GM12878 (cell line): ENCODE results near the gene NAB1. TPM values are rescaled to one million over a fixed set of nuclear protein-coding genes. Genes with fewer than 3 reads are reported as not detected.

Experiments used
- ATAC-seq: fragments of 200-7000 bp; cut with Tn5 transposase; 3 replicates; pipeline ENCODE4 v1.9.1; 2020; ENCODE audit warnings: mild to moderate bottlenecking, moderate library complexity
- BruUV-seq: library from RNA; stranded (reverse); fragments of 400-500 nt; replicated peaks from 2 replicates; lab custom pipeline; 2021; lab: Mats Ljungman, UMichigan
- CTCF ChIA-PET: fragments of 300-600 bp; sonication (Branson Sonifier 250); formaldehyde crosslinking; extraction: SDS; loops from one replicate; lab custom pipeline; 2021; ENCODE audit warnings: inconsistent platforms; lab: Yijun Ruan, JAX
- POLR2A ChIA-PET: fragments of 350-600 bp; formaldehyde crosslinking; extraction: SDS; loops from one replicate; lab custom pipeline; 2021; ENCODE audit warnings: inconsistent platforms; lab: Charles Lee
- RAD21 ChIA-PET: fragments of 300-600 bp; sonication (Branson Sonifier 250); formaldehyde crosslinking; loops from one replicate; lab custom pipeline; 2023; ENCODE audit warnings: antibody characterized with exemption; ENCODE audit not compliant: unreplicated experiment; lab: Charles Lee
- SMC1A ChIA-PET: fragments of 300-600 bp; sonication (Branson Sonifier 250); formaldehyde crosslinking; loops from one replicate; lab custom pipeline; 2023; ENCODE audit not compliant: unreplicated experiment, uncharacterized antibody; lab: Charles Lee
- DNase-seq: peaks from one replicate; pipeline ENCODE4 v3.0.0-alpha.2; 2011; ENCODE audit warnings: low read depth, low spot score
- FAIRE-seq: peaks from 3 replicates; lab custom pipeline; 2011; peaks lifted over from hg19 to GRCh38; lab: Jason Lieb, UNC
- H2AFZ ChIP-seq: 2 replicates; pipeline ENCODE4 v1.6.0; 2011; ENCODE audit warnings: low read depth, low read length, control low read depth; ENCODE audit not compliant: control insufficient read depth
- H3K27ac ChIP-seq: 2 replicates; pipeline ENCODE4 v1.5.1; 2011; ENCODE audit warnings: control low read depth; ENCODE audit not compliant: control insufficient read depth, insufficient read depth
- H3K27me3 ChIP-seq, 2 experiments: replicated peaks in 1 of 2; 2 replicates each; pipeline versions ENCODE4 v1.6.0 to v1.6.1; 2011; ENCODE audit warnings: low read length in 1 of 2; ENCODE audit not compliant: control insufficient read depth in 2 of 2, insufficient read depth in 2 of 2
- H3K36me3 ChIP-seq, 2 experiments: 2 replicates each; pipeline ENCODE4 v1.5.1; 2011; ENCODE audit warnings: low read length in 1 of 2; ENCODE audit not compliant: control insufficient read depth in 2 of 2, insufficient read depth in 2 of 2
- H3K4me1 ChIP-seq: 2 replicates; pipeline ENCODE4 v1.6.1; 2011; ENCODE audit warnings: mild to moderate bottlenecking, low read length, moderate library complexity, mixed read lengths; ENCODE audit not compliant: control insufficient read depth, insufficient read depth
- H3K4me2 ChIP-seq: 2 replicates; pipeline ENCODE4 v1.6.0; 2011; ENCODE audit warnings: control low read depth; ENCODE audit not compliant: control insufficient read depth, insufficient read depth
- H3K4me3 ChIP-seq: fragments of 200-600 bp; sonication (generic); 2 replicates; pipeline ENCODE4 v1.5.1; 2016
- H3K79me2 ChIP-seq: 2 replicates; pipeline ENCODE4 v1.6.0; 2011; ENCODE audit warnings: low read length; ENCODE audit not compliant: control insufficient read depth, insufficient read depth
- H3K9ac ChIP-seq: 2 replicates; pipeline ENCODE4 v1.8.0; 2011; ENCODE audit warnings: low read length, control low read depth, mixed read lengths; ENCODE audit not compliant: control insufficient read depth, insufficient read depth
- H3K9me3 ChIP-seq: replicated peaks from 3 replicates; pipeline ENCODE4 v1.5.1; 2011; ENCODE audit warnings: mild to moderate bottlenecking, low read length; ENCODE audit not compliant: control insufficient read depth, insufficient read depth
- H4K20me1 ChIP-seq: 2 replicates; pipeline ENCODE4 v1.6.0; 2011; ENCODE audit not compliant: control insufficient read depth, insufficient read depth
- BCL3 ChIP-seq: IDR thresholded peaks from 2 replicates; pipeline ENCODE4 v1.6.1; 2011; ENCODE audit warnings: borderline replicate concordance, low read depth, mild to moderate bottlenecking, moderate library complexity, low read length; ENCODE audit not compliant: insufficient read depth, poor library complexity, severe bottlenecking
- BHLHE40 ChIP-seq, 2 experiments: fragments of 450-650 bp in 1 of 2; IDR thresholded peaks; 2 replicates each; pipeline ENCODE4 v1.6.1; 2011 to 2017; ENCODE audit warnings: low read depth in 2 of 2, borderline replicate concordance in 1 of 2, improper control_type of control experiment in 1 of 2, low read length in 1 of 2, mild to moderate bottlenecking in 1 of 2
- BMI1 ChIP-seq: fragments of 450-650 bp; IDR thresholded peaks from 2 replicates; pipeline ENCODE4 v1.6.1; 2016; ENCODE audit warnings: mild to moderate bottlenecking, moderate library complexity, borderline replicate concordance
- CHD1 ChIP-seq: IDR thresholded peaks from 2 replicates; pipeline ENCODE4 v1.6.1; 2012; ENCODE audit warnings: low read depth, low read length, improper control_type of control experiment
- CHD4 ChIP-seq: fragments of 200-600 bp; sonication (generic); IDR thresholded peaks from 2 replicates; pipeline ENCODE4 v1.6.1; 2016; ENCODE audit warnings: mild to moderate bottlenecking
- FOXK2 ChIP-seq: fragments of 450-650 bp; IDR thresholded peaks from 2 replicates; pipeline ENCODE4 v1.6.1; 2017; ENCODE audit warnings: mild to moderate bottlenecking, moderate library complexity
- HDAC6 ChIP-seq: fragments of 200-600 bp; sonication (generic); IDR thresholded peaks from one replicate; pipeline ENCODE4 v1.8.0; 2017; ENCODE audit warnings: antibody characterized with exemption; ENCODE audit not compliant: unreplicated experiment
- SREBF1 ChIP-seq: IDR thresholded peaks from 2 replicates; pipeline ENCODE4 v1.6.1; 2012; ENCODE audit warnings: mild to moderate bottlenecking, low read length
- STAT1 ChIP-seq: fragments of 450-650 bp; conservative IDR thresholded peaks from 2 replicates; pipeline ENCODE4 v1.6.1; 2014; ENCODE audit warnings: antibody characterized with exemption, mild to moderate bottlenecking
- WGBS: methylation state at CpG from one replicate; pipeline ENCODE4 v1.1.6; 2016; ENCODE audit warnings: low lambda C conversion rate; ENCODE audit not compliant: insufficient replicate concordance, insufficient coverage; ENCODE audit errors: missing lambda C conversion rate; 5-methylcytosine and 5-hydroxymethylcytosine counted together
- in situ Hi-C: fragments of 300-500 bp; cut with MboI; formaldehyde crosslinking; loops from 9 replicates; pipeline ENCODE4 v1.14.3; 2018; ENCODE audit warnings: mixed read lengths
- intact Hi-C: fragments of 100-400 bp; cut with micrococcal nuclease; formaldehyde crosslinking; loops from one replicate; pipeline ENCODE4 v1.14.2; 2022; ENCODE audit not compliant: unreplicated experiment
- polyA plus RNA-seq, 11 experiments: library from polyadenylated mRNA; depleted of rRNA in 4 of 11; unstranded in 6 of 11; stranded (reverse) in 5 of 11; fragments of >200 nt; fragmentation: Nextera tagmentation in 4 of 11; fragmentation: Illumina TruSeq in 1 of 11; extraction: Ambion mirVana in 4 of 11; extraction: Trizol in 1 of 11; gene quantifications; 1 replicate in 1 of 11; 2 replicates in 10 of 11; pipeline versions ENCODE4 v1.2.1 to v1.2.3, GENCODE V29; 2011 to 2016; ENCODE audit warnings: inconsistent platforms in 2 of 11, missing spikeins in 2 of 11, low read depth in 1 of 11
- total RNA-seq, 4 experiments: library from RNA; depleted of rRNA in 3 of 4; stranded (reverse); fragments of >200 nt in 3 of 4; fragmentation: Illumina TruSeq in 1 of 4; extraction: Trizol in 1 of 4; gene quantifications; 2 replicates each; pipeline versions ENCODE4 v1.2.1 to v1.2.3, GENCODE V29; 2013 to 2021
- TF ChIP-seq, protein P1 (sequence below): IDR thresholded peaks from 2 replicates; pipeline ENCODE4 v1.6.1; 2011; ENCODE audit warnings: low read depth, low read length, improper control_type of control experiment, borderline replicate concordance

The NAB1 gene
- total and polyA plus RNA-seq, 10 of the 15 experiments (the other 5 are each of a cell fraction or from before 2014, with no cell fraction given), result 4.5 to 39.6 (median 23.0) TPM

DNA sequence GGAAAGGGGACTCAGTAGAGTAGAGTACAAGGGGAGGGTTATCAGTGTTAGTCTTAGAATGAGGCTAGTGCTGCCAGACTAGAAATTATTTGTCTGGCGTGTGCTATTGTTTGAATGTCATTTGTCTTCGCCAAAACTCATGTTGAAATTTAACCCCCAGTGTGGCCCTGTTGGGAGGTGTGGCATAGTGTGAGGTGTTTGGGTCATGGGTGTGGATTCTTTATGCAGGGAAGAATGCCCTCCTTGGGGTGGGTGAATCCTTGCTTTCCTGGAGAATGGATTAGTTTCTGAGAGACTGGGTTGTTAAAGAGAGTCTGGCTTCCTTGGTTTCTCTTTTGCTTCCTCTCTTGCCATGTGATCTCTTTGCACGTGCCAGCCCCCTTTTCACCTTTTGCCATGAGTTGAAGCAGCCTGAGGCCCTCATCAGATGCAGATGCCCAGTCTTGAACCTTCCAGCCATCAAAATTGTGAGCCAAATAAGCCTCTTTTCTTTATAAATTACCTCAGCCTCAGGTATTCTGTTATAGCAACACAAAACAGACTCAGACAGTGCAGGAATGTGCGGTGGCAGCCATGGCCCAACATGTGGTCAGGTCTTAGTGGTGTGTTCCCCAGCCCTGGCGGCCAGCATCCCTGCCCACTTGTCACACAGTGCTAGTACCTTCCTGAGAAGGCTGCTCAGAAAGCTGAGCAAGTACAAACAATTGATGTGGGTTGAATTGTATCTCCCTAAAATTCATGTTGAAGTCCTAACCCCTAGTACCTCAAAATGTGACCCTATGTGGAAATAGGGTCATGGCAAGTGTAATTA is 48.4 kb upstream of the NAB1 start:
- TF ChIP-seq BHLHE40 (IDR thresholded peaks at IDR 0.05; ENCODE audit: borderline replicate concordance in 1 of 2, low read depth in 2 of 2, low read length in 1 of 2), result peak; percentile 24 to 69; a peak in 2 of 4 replicates
- no peak for TF ChIP-seq STAT1
- ATAC-seq (no peak), DNase-seq (no peak), FAIRE-seq (no peak)
- no peaks in the 10 kb centered on the region for H4K20me1 ChIP-seq
- whole genome bisulfite sequencing, result 71% methylated on average over 5 of the region's 5 CpGs
- H3K4me1 ChIP-seq, result peaks cover 3% of the 10 kb centered on the region
- in situ Hi-C loops (no loop called here), intact Hi-C loops (no loop called here)
- no peak overlapping the region for H3K9ac ChIP-seq
- ChIA-PET RAD21 (no interaction called here), SMC1A (interaction anchor here (1.0 kb wide), 1 partner anchor 12 kb away, joined by 3 read pairs; no protein-coding TSS in a partner anchor), CTCF (no interaction called here), POLR2A (interaction anchor here (1.0 kb wide), 1 partner anchor 9 kb away, joined by 3 read pairs; no protein-coding TSS in a partner anchor)
- no peaks in the 10 kb centered on the region for H3K36me3 ChIP-seq
- H3K4me2 ChIP-seq, result no peak overlapping the region
- no TSS peak for BruUV-seq
- no peaks in the 10 kb centered on the region for H3K27me3 ChIP-seq
- no peak overlapping the region for H3K27ac ChIP-seq
- H3K9me3 ChIP-seq, result no peaks in the 10 kb centered on the region
- H3K4me3 ChIP-seq, result no peak overlapping the region
- no peaks in the 10 kb centered on the region for H3K79me2 ChIP-seq
- no peak overlapping the region for H2AFZ ChIP-seq

GRCh38 chr2:190603374-190603773 is 45.5 kb upstream of the NAB1 start:
- no peaks in the 10 kb centered on the region for H4K20me1 ChIP-seq
- SMC1A ChIA-PET, result interaction anchor here (0.6 to 2.3 kb wide), 8 partner anchors 9 to 174 kb away, joined by 3 to 9 read pairs (median 3); no protein-coding TSS in a partner anchor
- no peak overlapping the region for H3K27ac ChIP-seq
- H3K4me3 ChIP-seq, result no peak overlapping the region
- no peaks in the 10 kb centered on the region for H3K27me3 ChIP-seq
- RAD21 ChIA-PET, result interaction anchor here (1.1 kb wide), 1 partner anchor 32 kb away, joined by 3 read pairs; no protein-coding TSS in a partner anchor
- DNase-seq (no peak), FAIRE-seq (no peak), ATAC-seq (no peak)
- H2AFZ ChIP-seq, result no peak overlapping the region
- no peaks in the 10 kb centered on the region for H3K79me2 ChIP-seq
- intact Hi-C loops, result loop anchor here (2.0 kb wide), 1 partner anchor 15 kb away; no protein-coding TSS in a partner anchor
- no peaks in the 10 kb centered on the region for H3K36me3 ChIP-seq
- no peaks in the 10 kb centered on the region for H3K9me3 ChIP-seq
- H3K4me1 ChIP-seq, result peaks cover 18% of the 10 kb centered on the region
- CTCF ChIA-PET, result interaction anchor here (1.3 to 2.2 kb wide), 2 partner anchors 10 to 32 kb away, joined by 3 to 8 read pairs; no protein-coding TSS in a partner anchor
- in situ Hi-C loops, result no loop called here
- WGBS, result 97% methylated on average over 5 of the region's 5 CpGs
- no peak overlapping the region for H3K9ac ChIP-seq
- POLR2A ChIA-PET, result no interaction called here
- no peak overlapping the region for H3K4me2 ChIP-seq
- no TSS peak for BruUV-seq
- TF ChIP-seq BCL3 (no peak), HDAC6 (no peak), FOXK2 (no peak), CHD1 (no peak), BMI1 (no peak), CHD4 (no peak), SREBF1 (no peak)
- TF ChIP-seq, protein P1, sequence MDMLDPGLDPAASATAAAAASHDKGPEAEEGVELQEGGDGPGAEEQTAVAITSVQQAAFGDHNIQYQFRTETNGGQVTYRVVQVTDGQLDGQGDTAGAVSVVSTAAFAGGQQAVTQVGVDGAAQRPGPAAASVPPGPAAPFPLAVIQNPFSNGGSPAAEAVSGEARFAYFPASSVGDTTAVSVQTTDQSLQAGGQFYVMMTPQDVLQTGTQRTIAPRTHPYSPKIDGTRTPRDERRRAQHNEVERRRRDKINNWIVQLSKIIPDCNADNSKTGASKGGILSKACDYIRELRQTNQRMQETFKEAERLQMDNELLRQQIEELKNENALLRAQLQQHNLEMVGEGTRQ, result no peak
